Effector CD4-positive, alpha-beta T cell (primary cell): ENCODE data around the gene CADM1.

Source experiments
- DNase-seq: peaks from one replicate; pipeline ENCODE4 v3.0.0-alpha.2; 2020

CADM1 gene

GRCh38 chr11:115135936-115136335 is 368.3 kb downstream of the CADM1 start:
- DNase-seq: no peak

- DNase-seq: no peak
Measured at GRCh38 chr11:115134926-115135325, 369.3 kb downstream of the CADM1 start.

GRCh38 chr11:115133475-115134209 is 370.6 kb downstream of the CADM1 start:
- no peak for DNase-seq

- no peak for DNase-seq
Measured at GRCh38 chr11:115132436-115133228, 371.6 kb downstream of the CADM1 start.

DNA sequence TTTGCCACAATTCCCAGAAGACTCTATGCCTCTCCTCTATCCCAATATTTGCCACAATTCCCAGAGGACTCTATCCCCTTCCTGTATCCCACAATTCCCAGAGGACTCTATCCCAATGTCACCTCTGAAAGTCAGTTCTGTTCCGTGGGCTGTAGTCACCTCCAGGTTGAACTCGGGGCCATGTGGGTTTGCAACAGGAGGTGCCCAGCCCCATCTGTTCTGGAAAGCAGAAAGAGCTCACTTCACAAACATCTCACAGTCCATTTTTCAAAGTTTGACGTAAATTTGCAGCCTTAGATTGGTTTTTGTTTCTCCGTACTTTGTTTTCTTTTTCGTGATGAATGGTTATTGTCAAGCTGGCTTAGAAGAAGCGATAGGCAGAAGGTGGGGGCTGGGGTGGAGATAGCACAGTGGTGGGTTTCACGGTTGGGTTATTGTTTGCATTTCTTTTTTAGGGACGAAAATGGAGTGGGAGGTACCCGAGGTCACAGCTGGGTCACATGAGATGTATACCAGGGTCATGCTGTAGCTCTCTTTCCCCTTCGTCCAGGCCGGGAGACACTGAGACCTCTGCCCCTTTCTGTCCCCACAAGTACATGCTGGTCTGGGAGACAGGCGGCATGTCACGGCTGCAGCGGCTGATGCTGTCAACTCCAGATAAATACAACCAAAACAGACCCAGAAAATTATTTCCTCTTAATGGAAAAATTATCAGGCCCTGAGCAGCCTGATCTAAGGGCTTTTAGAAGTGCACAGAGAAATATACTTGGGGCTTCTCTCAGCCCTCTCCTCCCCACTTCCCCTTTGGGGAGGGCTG is 374.5 kb downstream of the CADM1 start:
- DNase-seq: no peak

GRCh38 chr11:115128226-115128625 is 376.0 kb downstream of the CADM1 start:
- no peak for DNase-seq

DNA sequence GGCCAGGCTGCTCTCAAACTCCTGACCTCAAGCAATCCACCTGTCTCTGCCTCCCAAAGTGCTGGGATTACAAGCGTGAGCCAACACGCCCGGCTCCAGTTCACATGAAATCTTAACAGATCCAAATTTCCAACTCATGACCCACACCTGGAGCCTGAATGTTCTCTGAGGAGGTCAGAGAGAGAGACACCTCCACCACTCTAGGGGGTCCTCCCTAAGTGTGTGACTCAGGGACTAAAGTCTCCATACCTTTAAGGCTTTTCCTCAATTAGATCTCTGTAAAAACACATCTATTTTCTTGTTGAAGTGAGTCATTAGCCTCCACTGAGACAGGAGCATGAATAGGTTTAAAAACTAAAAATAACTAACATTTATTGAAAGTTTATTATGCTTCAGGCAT is 376.4 kb downstream of the CADM1 start:
- DNase-seq: no peak

DNA sequence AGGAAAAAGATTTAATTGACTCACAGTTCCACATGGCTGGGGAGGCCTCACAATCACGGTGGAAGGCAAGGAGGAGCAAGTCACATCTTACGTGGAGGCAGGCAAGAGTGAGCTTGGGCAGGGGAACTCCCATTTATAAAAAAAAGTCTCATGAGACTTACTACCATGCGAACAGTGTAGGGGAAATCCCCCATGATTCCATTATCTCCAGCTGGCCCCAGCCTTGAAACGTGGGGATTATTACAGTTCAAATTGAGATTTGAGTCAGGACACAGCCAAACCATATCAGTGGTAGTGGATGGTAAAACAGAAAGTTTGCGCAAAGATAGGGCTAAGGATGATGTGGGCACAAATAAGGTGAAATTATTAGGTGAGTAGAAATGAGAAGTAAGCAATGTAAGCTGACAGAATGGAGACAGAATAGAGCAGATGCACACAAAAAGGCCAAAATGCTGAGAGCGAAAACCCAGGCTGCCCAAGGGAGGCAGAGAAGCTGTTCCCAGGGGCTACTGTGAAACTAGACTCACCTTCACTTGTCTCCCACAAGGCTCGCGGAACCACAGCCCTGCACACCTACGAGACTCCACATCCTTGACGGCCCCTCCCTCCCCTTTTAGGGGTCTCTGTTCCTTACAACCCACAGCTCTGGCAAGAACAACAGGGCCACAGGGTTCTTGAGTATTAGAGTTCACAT is 377.6 kb downstream of the CADM1 start:
- no peak for DNase-seq

DNA sequence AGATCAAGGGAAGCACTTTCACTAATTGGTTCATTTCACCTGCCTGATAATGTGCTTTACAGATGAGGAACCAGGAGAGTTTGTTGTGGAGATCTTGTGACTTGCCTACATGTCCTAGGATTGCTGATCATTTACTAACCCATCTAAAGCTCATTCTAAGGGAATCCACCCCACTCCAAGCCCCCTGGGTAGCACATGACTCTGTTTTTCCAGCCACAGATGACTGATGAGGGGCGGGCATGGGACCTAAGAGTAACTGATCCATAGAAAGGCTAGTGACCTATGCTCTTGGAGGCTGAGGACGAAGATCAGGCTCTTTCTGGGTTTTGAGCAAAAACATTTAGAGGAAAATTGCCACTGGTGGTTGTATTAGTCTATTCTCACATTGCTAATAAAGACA is 378.1 kb downstream of the CADM1 start:
- DNase-seq: no peak

DNA sequence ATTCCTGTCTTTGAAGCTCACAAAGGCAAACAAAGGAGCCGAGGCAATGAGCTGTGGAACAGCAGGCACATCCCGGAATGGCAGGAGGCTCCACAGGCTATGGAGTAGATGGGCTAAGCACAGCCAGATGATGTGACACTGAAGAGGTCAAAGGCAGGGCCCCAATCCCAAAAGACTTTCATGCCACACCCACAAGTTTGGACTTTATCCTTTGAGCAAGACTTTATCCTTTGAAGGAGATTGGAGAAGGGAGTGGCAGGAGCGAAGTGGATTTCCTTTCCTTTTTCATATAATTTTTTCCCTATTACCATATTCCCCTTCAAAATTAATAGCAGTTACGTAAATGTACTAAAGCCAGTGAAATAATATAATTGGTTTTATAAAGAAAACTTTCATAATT is 379.4 kb downstream of the CADM1 start:
- no peak for DNase-seq

DNA sequence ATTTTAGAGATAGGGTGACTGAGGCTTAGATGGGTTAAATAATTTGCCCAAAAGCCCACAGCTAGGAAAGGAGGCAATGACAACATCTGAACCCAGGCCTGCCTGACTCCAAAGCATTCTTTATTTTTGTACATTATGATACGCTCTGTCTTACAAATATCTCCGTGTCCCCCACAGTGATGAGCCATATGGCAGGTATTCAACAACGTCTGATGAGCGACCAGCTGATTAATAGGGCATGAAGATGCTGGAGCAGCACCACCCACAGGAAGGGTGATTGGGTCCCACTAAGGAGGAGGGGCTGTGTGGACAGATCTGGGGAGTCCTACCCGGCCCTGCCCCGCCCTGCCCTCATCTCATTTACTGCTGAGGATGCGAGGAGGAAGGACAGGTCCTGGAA is 380.6 kb downstream of the CADM1 start:
- no peak for DNase-seq

DNA sequence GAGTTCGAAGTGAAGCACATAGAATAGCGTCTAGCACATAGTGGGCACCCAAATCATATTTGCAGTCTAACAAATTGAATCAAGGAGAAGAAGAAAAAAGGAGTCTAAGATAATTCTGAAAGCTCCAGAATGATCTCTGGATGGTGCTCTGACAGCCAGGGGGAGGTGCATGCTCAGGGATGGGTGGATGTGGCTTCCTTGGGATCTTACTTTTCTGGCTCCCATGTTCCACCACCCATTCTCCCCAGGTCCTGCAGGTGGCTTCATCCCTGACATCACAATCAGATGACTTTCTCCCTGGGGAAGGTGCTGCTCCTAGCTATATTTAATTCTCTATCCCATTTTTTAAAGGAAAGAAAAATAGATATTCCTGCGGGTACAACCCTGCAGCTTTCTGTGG is 381.9 kb downstream of the CADM1 start:
- no peak for DNase-seq
